AG09319 (cell line): ENCODE data around the gene POLR3K.
A peak's percentile ranks its signal among the peaks of the same experiment; 100 is the strongest.

ENCODE experiments used
- DNase-seq: peaks from one replicate; pipeline ENCODE4 v3.0.0-alpha.2; 2010; ENCODE audit warnings: low read depth; ENCODE audit errors: extremely low read depth
- TF ChIP-seq, protein P1 (sequence below): IDR thresholded peaks from 2 replicates; pipeline ENCODE4 v1.5.1; 2011; ENCODE audit warnings: low read depth, mild to moderate bottlenecking, inconsistent platforms, low read length, moderate library complexity

Gene POLR3K

DNA sequence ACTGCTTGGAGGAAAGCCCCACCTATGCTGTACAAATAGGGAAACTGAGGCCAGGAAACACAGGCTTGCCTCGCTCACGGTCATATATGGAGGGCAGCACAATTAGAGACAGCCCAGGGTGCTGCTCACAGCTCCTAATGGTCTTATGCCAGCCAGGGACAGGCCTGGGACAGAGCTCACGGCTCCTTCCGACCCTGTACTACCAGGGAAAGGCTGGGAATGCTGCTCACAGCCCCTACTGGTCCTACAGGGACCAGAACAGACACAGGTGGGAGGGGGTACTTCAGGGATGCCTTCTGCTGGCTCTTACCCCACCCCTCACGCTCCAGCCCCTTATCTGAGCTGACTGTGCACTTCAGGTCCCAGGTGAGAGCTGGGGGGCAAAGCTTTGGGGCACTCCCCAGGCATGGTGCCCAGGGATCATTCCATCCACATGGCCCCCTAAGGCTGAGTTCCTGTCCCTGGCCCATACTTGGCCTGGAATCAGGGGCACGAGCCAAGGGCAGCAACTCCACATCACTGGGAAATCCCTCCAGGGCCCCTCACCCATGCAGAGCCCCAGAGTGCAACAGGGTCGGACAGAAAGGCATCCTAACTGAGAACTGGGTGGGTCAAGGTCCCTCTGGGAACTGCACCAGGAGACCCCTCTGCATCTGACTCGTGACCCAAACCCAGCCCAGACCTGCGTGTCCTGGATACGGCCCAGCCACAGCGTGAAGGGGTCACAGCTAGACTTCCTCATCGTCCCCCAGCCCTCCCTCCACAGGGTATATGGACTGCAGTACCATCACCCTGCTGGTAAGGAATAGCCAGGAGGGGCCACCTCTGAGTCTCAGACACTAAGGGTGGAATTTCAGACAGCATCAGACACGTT is 13.1 kb upstream of the POLR3K start:
- no peak for DNase-seq
- TF ChIP-seq, protein P1, sequence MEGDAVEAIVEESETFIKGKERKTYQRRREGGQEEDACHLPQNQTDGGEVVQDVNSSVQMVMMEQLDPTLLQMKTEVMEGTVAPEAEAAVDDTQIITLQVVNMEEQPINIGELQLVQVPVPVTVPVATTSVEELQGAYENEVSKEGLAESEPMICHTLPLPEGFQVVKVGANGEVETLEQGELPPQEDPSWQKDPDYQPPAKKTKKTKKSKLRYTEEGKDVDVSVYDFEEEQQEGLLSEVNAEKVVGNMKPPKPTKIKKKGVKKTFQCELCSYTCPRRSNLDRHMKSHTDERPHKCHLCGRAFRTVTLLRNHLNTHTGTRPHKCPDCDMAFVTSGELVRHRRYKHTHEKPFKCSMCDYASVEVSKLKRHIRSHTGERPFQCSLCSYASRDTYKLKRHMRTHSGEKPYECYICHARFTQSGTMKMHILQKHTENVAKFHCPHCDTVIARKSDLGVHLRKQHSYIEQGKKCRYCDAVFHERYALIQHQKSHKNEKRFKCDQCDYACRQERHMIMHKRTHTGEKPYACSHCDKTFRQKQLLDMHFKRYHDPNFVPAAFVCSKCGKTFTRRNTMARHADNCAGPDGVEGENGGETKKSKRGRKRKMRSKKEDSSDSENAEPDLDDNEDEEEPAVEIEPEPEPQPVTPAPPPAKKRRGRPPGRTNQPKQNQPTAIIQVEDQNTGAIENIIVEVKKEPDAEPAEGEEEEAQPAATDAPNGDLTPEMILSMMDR = no peak

DNA sequence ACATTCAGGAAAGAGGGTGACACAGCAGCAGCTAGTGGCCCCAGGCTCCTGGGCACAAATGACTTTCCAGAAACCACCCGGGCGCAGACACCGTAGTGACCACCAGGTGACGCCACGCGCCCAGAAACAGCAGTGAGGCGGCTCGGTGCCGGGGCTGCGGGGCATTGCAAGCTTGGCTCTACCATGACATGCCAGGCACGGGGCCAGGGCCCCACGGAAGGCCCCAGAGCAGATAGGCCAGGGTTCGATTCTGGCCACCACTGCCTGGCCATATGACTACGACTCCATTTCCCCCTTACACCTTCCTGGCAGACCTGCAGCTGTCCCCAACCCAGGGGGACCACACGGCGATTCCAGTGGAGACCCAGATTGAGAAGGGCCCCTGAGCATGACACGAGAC is 12.3 kb upstream of the POLR3K start:
- TF ChIP-seq, protein P1 = peak; percentile 97
- no peak for DNase-seq

DNA sequence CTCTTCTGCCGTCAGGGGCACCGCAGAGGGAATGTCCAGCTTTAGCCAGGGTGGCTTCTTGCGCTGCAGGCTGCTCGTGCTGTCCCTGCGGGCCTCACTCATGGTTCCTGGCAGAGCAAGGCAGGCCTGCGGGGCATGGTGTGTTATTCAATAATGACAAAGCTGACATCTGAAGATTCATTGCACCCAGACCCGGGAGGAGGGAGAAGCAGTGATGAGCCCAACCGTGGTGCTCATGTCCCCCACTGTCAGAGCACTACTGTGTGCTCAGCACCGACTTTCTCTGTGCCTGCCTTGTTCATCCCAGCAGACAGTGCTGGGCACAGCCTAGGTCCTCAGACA is 11.5 kb upstream of the POLR3K start:
- no peak for DNase-seq

DNA sequence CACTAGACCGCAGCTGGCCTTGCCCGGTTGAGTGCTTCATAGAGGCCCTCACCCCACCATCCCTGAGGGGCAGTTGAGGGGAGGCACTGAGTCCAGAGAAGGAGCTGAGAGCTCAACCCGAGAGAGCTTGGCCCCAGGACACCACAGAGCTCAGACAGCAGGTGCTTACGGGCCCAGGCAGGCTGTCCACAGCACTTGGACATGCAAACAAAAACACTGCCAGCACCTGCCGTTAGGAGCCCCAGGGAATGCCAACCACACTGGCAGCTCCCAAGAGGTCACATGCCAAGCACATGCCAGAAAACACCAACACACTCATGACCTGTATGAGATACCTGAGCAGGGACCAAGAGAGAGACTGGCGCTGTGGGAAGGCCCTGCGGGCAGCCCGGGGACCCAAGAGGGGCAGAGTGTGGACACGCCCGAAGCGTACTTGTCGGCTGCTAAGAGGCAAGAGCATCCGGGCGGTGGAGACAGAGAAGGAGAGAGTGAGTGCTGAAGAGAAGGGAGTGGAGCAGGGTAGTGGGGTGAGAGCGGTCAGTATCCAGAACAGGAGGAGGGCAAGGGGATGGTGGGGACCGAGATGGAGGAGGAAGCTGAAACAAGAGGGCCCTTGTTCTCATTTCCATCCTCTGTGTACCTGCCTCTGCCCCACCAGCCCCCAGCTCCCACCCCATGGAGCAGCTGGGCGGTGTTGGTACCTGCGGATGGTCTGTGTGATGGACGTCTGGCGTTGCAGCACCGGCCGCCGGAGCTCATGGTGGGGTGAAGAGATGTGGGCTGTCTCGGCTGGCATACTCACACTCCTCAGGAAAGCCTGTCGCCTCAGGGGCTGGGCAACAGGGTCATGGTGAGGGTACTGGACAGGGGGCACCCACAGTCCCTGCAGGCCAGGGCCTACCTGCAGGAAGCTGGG is 10.8 kb upstream of the POLR3K start:
- no peak for DNase-seq
- TF ChIP-seq, protein P1 = no peak

More for the DNA sequence above, 11.5 kb upstream of the POLR3K start:
- TF ChIP-seq, protein P1 = no peak

DNA sequence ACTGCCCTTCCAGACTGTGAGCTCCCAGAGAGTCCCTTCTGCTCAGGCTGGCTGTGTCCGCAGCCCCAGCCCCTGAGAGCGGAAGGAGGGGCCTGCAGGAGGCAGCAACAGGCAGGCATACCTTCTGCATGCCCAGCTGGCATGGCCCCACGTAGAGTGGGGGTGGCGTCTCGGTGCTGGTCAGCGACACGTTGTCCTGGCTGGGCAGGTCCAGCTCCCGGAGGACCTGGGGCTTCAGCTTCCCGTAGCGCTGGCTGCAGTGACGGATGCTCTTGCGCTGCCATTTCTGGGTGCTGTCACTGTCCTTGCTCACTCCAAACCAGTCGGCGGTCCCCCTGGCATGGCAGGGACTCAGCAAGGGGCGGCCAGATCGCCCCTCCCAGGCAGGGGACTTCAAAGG is 10.1 kb upstream of the POLR3K start:
- TF ChIP-seq, protein P1 = no peak
- DNase-seq = no peak

DNA sequence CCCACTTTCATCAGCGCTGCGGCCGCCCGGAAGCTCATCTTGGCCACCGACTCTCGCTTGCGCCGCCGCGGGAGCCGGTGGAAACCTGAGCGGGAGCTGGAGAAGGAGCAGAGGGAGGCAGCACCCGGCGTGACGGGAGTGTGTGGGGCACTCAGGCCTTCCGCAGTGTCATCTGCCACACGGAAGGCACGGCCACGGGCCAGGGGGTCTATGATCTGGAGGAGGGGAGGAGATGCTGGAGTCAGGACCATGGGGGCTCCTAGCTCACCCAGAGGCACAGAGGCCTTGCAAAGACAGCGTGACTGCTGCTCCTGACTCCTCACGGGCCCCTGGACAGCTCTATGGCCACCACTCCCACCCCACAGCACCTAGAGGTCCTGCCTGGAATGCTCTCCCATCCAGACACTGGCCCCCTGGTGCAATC is 9.6 kb upstream of the POLR3K start:
- DNase-seq = no peak
- TF ChIP-seq, protein P1 = no peak
